ENCODE data around the gene NTM.

DNA sequence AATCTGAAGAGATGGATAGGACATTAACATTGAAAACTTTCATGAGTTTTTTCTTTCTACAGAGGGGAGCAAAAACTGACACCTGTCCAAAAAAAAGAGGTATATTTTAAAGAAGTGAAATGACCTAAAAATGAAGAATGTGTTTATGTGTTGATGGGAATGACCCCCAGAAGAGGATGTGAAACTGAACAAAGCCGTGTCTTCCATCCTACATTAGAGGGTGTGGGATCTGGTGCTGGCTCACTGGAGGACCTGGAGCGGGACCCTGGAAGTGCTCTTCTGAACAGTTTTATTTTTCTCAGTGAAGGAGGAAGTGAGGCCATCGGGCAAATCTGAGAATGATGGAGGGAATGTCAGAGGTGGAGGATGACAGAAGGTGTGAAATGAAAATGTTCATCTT, 470.1 kb downstream of the NTM start:
- TF ChIP-seq POLR2A (IDR thresholded peaks at IDR 0.05) = no peak
- TF ChIP-seq CTCF (IDR thresholded peaks at IDR 0.05) = no peak

Data from uterus (tissue), 2 donors.